GM12878 (cell line): ENCODE data around the gene DAGLA. TPM values are rescaled to one million over a fixed set of nuclear protein-coding genes. Genes with fewer than 3 reads are reported as not detected.

Experiments used
- ATAC-seq: fragments of 200-7000 bp; cut with Tn5 transposase; 3 replicates; pipeline ENCODE4 v1.9.1; 2020; ENCODE audit warnings: mild to moderate bottlenecking, moderate library complexity
- BruUV-seq: library from RNA; stranded (reverse); fragments of 400-500 nt; replicated peaks from 2 replicates; lab custom pipeline; 2021; lab: Mats Ljungman, UMichigan
- CTCF ChIA-PET: fragments of 300-600 bp; sonication (Branson Sonifier 250); formaldehyde crosslinking; extraction: SDS; loops from one replicate; lab custom pipeline; 2021; ENCODE audit warnings: inconsistent platforms; lab: Yijun Ruan, JAX
- POLR2A ChIA-PET: fragments of 350-600 bp; formaldehyde crosslinking; extraction: SDS; loops from one replicate; lab custom pipeline; 2021; ENCODE audit warnings: inconsistent platforms; lab: Charles Lee
- RAD21 ChIA-PET: fragments of 300-600 bp; sonication (Branson Sonifier 250); formaldehyde crosslinking; loops from one replicate; lab custom pipeline; 2023; ENCODE audit warnings: antibody characterized with exemption; ENCODE audit not compliant: unreplicated experiment; lab: Charles Lee
- SMC1A ChIA-PET: fragments of 300-600 bp; sonication (Branson Sonifier 250); formaldehyde crosslinking; loops from one replicate; lab custom pipeline; 2023; ENCODE audit not compliant: unreplicated experiment, uncharacterized antibody; lab: Charles Lee
- DNase-seq: peaks from one replicate; pipeline ENCODE4 v3.0.0-alpha.2; 2011; ENCODE audit warnings: low read depth, low spot score
- FAIRE-seq: peaks from 3 replicates; lab custom pipeline; 2011; peaks lifted over from hg19 to GRCh38; lab: Jason Lieb, UNC
- H2AFZ ChIP-seq: 2 replicates; pipeline ENCODE4 v1.6.0; 2011; ENCODE audit warnings: low read depth, low read length, control low read depth; ENCODE audit not compliant: control insufficient read depth
- H3K27ac ChIP-seq: 2 replicates; pipeline ENCODE4 v1.5.1; 2011; ENCODE audit warnings: control low read depth; ENCODE audit not compliant: control insufficient read depth, insufficient read depth
- H3K27me3 ChIP-seq, 2 experiments: replicated peaks in 1 of 2; 2 replicates each; pipeline versions ENCODE4 v1.6.0 to v1.6.1; 2011; ENCODE audit warnings: low read length in 1 of 2; ENCODE audit not compliant: control insufficient read depth in 2 of 2, insufficient read depth in 2 of 2
- H3K36me3 ChIP-seq, 2 experiments: 2 replicates each; pipeline ENCODE4 v1.5.1; 2011; ENCODE audit warnings: low read length in 1 of 2; ENCODE audit not compliant: control insufficient read depth in 2 of 2, insufficient read depth in 2 of 2
- H3K4me1 ChIP-seq: 2 replicates; pipeline ENCODE4 v1.6.1; 2011; ENCODE audit warnings: mild to moderate bottlenecking, low read length, moderate library complexity, mixed read lengths; ENCODE audit not compliant: control insufficient read depth, insufficient read depth
- H3K4me2 ChIP-seq: 2 replicates; pipeline ENCODE4 v1.6.0; 2011; ENCODE audit warnings: control low read depth; ENCODE audit not compliant: control insufficient read depth, insufficient read depth
- H3K4me3 ChIP-seq: fragments of 200-600 bp; sonication (generic); 2 replicates; pipeline ENCODE4 v1.5.1; 2016
- H3K79me2 ChIP-seq: 2 replicates; pipeline ENCODE4 v1.6.0; 2011; ENCODE audit warnings: low read length; ENCODE audit not compliant: control insufficient read depth, insufficient read depth
- H3K9ac ChIP-seq: 2 replicates; pipeline ENCODE4 v1.8.0; 2011; ENCODE audit warnings: low read length, control low read depth, mixed read lengths; ENCODE audit not compliant: control insufficient read depth, insufficient read depth
- H3K9me3 ChIP-seq: replicated peaks from 3 replicates; pipeline ENCODE4 v1.5.1; 2011; ENCODE audit warnings: mild to moderate bottlenecking, low read length; ENCODE audit not compliant: control insufficient read depth, insufficient read depth
- H4K20me1 ChIP-seq: 2 replicates; pipeline ENCODE4 v1.6.0; 2011; ENCODE audit not compliant: control insufficient read depth, insufficient read depth
- CHD2 ChIP-seq: IDR thresholded peaks from 2 replicates; pipeline ENCODE4 v1.6.1; 2011; ENCODE audit warnings: low read depth, low read length, improper control_type of control experiment, borderline replicate concordance
- ESRRA ChIP-seq: IDR thresholded peaks from 2 replicates; pipeline ENCODE4 v1.6.1; 2012; ENCODE audit warnings: mild to moderate bottlenecking, low read length, improper control_type of control experiment
- FOS ChIP-seq: IDR thresholded peaks from 3 replicates; pipeline ENCODE4 v1.6.1; 2011; ENCODE audit warnings: borderline replicate concordance; ENCODE audit not compliant: insufficient read length; ENCODE audit errors: extremely low read depth
- HCFC1 ChIP-seq: fragments of 150-350 bp; IDR thresholded peaks from 2 replicates; pipeline ENCODE4 v1.6.1; 2014; ENCODE audit warnings: low read length
- HDAC2 ChIP-seq: fragments of 200-600 bp; sonication (generic); IDR thresholded peaks from 2 replicates; pipeline ENCODE4 v1.6.1; 2017
- NFIC ChIP-seq: IDR thresholded peaks from 2 replicates; pipeline ENCODE4 v1.6.1; 2012; ENCODE audit warnings: low read depth, mild to moderate bottlenecking, inconsistent platforms, low read length, moderate library complexity
- POU2F2 ChIP-seq: IDR thresholded peaks from 3 replicates; pipeline ENCODE4 v1.6.1; 2011; ENCODE audit warnings: low read depth, mild to moderate bottlenecking, low read length, borderline replicate concordance
- RUNX3 ChIP-seq: IDR thresholded peaks from 2 replicates; pipeline ENCODE4 v1.6.1; 2012; ENCODE audit warnings: low read length, inconsistent platforms
- ZNF384 ChIP-seq: IDR thresholded peaks from 2 replicates; pipeline ENCODE4 v1.6.1; 2012; ENCODE audit warnings: low read depth, mild to moderate bottlenecking, low read length, improper control_type of control experiment, borderline replicate concordance
- WGBS: methylation state at CpG from one replicate; pipeline ENCODE4 v1.1.6; 2016; ENCODE audit warnings: low lambda C conversion rate; ENCODE audit not compliant: insufficient replicate concordance, insufficient coverage; ENCODE audit errors: missing lambda C conversion rate; 5-methylcytosine and 5-hydroxymethylcytosine counted together
- in situ Hi-C: fragments of 300-500 bp; cut with MboI; formaldehyde crosslinking; loops from 9 replicates; pipeline ENCODE4 v1.14.3; 2018; ENCODE audit warnings: mixed read lengths
- intact Hi-C: fragments of 100-400 bp; cut with micrococcal nuclease; formaldehyde crosslinking; loops from one replicate; pipeline ENCODE4 v1.14.2; 2022; ENCODE audit not compliant: unreplicated experiment
- polyA plus RNA-seq, 11 experiments: library from polyadenylated mRNA; depleted of rRNA in 4 of 11; unstranded in 6 of 11; stranded (reverse) in 5 of 11; fragments of >200 nt; fragmentation: Nextera tagmentation in 4 of 11; fragmentation: Illumina TruSeq in 1 of 11; extraction: Ambion mirVana in 4 of 11; extraction: Trizol in 1 of 11; gene quantifications; 1 replicate in 1 of 11; 2 replicates in 10 of 11; pipeline versions ENCODE4 v1.2.1 to v1.2.3, GENCODE V29; 2011 to 2016; ENCODE audit warnings: inconsistent platforms in 2 of 11, missing spikeins in 2 of 11, low read depth in 1 of 11
- total RNA-seq, 4 experiments: library from RNA; depleted of rRNA in 3 of 4; stranded (reverse); fragments of >200 nt in 3 of 4; fragmentation: Illumina TruSeq in 1 of 4; extraction: Trizol in 1 of 4; gene quantifications; 2 replicates each; pipeline versions ENCODE4 v1.2.1 to v1.2.3, GENCODE V29; 2013 to 2021
- TF ChIP-seq, protein P1 (sequence below): fragments of 450-650 bp; IDR thresholded peaks from 2 replicates; pipeline ENCODE4 v1.6.1; 2016; ENCODE audit warnings: mild to moderate bottlenecking
- TF ChIP-seq, protein P2 (sequence below): fragments of 450-650 bp; IDR thresholded peaks from 2 replicates; pipeline ENCODE4 v1.6.1; 2018; ENCODE audit warnings: borderline replicate concordance, mild to moderate bottlenecking; ENCODE audit not compliant: partially characterized antibody
- TF ChIP-seq, protein P3 (sequence below): fragments of 450-650 bp; IDR thresholded peaks from 2 replicates; pipeline ENCODE4 v1.6.1; 2017; ENCODE audit warnings: antibody characterized with exemption, mild to moderate bottlenecking, moderate library complexity

Gene DAGLA
- total and polyA plus RNA-seq, 10 of the 15 experiments (the other 5 are each of a cell fraction or from before 2014, with no cell fraction given): 0.05 TPM; not detected in 9

DNA sequence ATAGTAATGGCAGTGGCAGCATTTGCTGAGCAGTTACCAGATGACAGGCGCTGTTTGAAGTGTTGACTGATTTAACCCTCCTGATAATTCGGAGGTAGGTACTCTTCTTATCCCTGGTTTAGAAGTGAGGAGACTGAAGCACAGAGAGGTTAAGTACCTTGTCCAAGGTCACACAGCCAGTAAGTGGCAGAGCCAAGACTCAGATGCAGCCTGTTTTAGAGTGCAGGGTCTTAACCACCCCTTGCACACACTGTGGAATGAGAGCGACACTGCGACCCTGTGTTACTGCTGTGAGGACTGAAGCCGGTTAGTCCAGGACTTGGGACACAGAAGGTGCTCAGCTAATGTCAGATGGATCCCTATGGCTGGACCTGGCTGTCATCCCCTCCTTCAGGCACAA is 34.7 kb downstream of the DAGLA start:
- BruUV-seq: no TSS peak
- DNase-seq (no peak), FAIRE-seq (no peak), ATAC-seq (no peak)
- in situ Hi-C loops: no loop called here
- intact Hi-C loops: no loop called here
- Histone ChIP-seq H3K4me3 (no peak overlapping the region), H3K27me3 (peaks cover 2 to 3% of the 10 kb centered on the region in 2 experiments; a peak in 3 of 4 replicates), H3K4me2 (no peak overlapping the region), H4K20me1 (no peaks in the 10 kb centered on the region), H3K4me1 (no peaks in the 10 kb centered on the region), H3K79me2 (no peaks in the 10 kb centered on the region), H2AFZ (no peak overlapping the region), H3K36me3 (no peaks in the 10 kb centered on the region), H3K9ac (no peak overlapping the region), H3K27ac (no peak overlapping the region), H3K9me3 (no peaks in the 10 kb centered on the region)
- POLR2A ChIA-PET: interaction anchor here (0.6 kb wide), 1 partner anchor 14 kb away, joined by 6 read pairs; no protein-coding TSS in a partner anchor
- SMC1A ChIA-PET: no interaction called here
- WGBS: 50% methylated on average over 5 of the region's 5 CpGs
- CTCF ChIA-PET: interaction anchor here (0.8 kb wide), 1 partner anchor 9 kb away, joined by 3 read pairs; no protein-coding TSS in a partner anchor
- TF ChIP-seq NFIC: no peak
- TF ChIP-seq, protein P1, sequence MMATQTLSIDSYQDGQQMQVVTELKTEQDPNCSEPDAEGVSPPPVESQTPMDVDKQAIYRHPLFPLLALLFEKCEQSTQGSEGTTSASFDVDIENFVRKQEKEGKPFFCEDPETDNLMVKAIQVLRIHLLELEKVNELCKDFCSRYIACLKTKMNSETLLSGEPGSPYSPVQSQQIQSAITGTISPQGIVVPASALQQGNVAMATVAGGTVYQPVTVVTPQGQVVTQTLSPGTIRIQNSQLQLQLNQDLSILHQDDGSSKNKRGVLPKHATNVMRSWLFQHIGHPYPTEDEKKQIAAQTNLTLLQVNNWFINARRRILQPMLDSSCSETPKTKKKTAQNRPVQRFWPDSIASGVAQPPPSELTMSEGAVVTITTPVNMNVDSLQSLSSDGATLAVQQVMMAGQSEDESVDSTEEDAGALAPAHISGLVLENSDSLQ: no peak
- RAD21 ChIA-PET: no interaction called here

- no TSS peak for BruUV-seq
- no peaks in the 10 kb centered on the region for H3K79me2 ChIP-seq
- no peaks in the 10 kb centered on the region for H3K9me3 ChIP-seq
- DNase-seq (no peak), ATAC-seq (no peak), FAIRE-seq (no peak)
- no peak overlapping the region for H3K4me3 ChIP-seq
- CTCF ChIA-PET: no interaction called here
- H3K36me3 ChIP-seq: no peaks in the 10 kb centered on the region
- intact Hi-C loops: no loop called here
- H3K27me3 ChIP-seq: peaks cover 2 to 3% of the 10 kb centered on the region in 2 experiments; a peak in 3 of 4 replicates
- no peak overlapping the region for H2AFZ ChIP-seq
- WGBS: 34% methylated on average over 4 of the region's 4 CpGs
- no peaks in the 10 kb centered on the region for H3K4me1 ChIP-seq
- RAD21 ChIA-PET: no interaction called here
- in situ Hi-C loops: no loop called here
- H3K4me2 ChIP-seq: no peak overlapping the region
- no peak overlapping the region for H3K27ac ChIP-seq
- H4K20me1 ChIP-seq: no peaks in the 10 kb centered on the region
- POLR2A ChIA-PET: no interaction called here
- H3K9ac ChIP-seq: no peak overlapping the region
- SMC1A ChIA-PET: no interaction called here
- TF ChIP-seq RUNX3 (no peak), ZNF384 (no peak), HCFC1 (no peak), ESRRA (no peak), HDAC2 (no peak), FOS (no peak), CHD2 (no peak), POU2F2 (no peak)
- TF ChIP-seq, protein P2, sequence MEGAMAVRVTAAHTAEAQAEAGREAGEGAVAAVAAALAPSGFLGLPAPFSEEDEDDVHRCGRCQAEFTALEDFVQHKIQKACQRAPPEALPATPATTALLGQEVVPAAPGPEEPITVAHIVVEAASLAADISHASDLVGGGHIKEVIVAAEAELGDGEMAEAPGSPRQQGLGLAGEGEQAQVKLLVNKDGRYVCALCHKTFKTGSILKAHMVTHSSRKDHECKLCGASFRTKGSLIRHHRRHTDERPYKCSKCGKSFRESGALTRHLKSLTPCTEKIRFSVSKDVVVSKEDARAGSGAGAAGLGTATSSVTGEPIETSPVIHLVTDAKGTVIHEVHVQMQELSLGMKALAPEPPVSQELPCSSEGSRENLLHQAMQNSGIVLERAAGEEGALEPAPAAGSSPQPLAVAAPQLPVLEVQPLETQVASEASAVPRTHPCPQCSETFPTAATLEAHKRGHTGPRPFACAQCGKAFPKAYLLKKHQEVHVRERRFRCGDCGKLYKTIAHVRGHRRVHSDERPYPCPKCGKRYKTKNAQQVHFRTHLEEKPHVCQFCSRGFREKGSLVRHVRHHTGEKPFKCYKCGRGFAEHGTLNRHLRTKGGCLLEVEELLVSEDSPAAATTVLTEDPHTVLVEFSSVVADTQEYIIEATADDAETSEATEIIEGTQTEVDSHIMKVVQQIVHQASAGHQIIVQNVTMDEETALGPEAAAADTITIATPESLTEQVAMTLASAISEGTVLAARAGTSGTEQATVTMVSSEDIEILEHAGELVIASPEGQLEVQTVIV: no peak
- TF ChIP-seq, protein P3, sequence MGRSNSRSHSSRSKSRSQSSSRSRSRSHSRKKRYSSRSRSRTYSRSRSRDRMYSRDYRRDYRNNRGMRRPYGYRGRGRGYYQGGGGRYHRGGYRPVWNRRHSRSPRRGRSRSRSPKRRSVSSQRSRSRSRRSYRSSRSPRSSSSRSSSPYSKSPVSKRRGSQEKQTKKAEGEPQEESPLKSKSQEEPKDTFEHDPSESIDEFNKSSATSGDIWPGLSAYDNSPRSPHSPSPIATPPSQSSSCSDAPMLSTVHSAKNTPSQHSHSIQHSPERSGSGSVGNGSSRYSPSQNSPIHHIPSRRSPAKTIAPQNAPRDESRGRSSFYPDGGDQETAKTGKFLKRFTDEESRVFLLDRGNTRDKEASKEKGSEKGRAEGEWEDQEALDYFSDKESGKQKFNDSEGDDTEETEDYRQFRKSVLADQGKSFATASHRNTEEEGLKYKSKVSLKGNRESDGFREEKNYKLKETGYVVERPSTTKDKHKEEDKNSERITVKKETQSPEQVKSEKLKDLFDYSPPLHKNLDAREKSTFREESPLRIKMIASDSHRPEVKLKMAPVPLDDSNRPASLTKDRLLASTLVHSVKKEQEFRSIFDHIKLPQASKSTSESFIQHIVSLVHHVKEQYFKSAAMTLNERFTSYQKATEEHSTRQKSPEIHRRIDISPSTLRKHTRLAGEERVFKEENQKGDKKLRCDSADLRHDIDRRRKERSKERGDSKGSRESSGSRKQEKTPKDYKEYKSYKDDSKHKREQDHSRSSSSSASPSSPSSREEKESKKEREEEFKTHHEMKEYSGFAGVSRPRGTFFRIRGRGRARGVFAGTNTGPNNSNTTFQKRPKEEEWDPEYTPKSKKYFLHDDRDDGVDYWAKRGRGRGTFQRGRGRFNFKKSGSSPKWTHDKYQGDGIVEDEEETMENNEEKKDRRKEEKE: no peak
These were observed 35.7 kb downstream of the DAGLA start for GRCh38 chr11:61715867-61716266.
